Kidney (tissue), 14 donors: ENCODE results near the gene LRRC26. TPM values are rescaled to one million over a fixed set of nuclear protein-coding genes. Genes with fewer than 3 reads are reported as not detected.

Experiments used
- DNase-seq, 5 donors: peaks; one replicate each; pipeline ENCODE4 v3.0.0-alpha.2; 2013 to 2020
- FAIRE-seq: peaks from 2 replicates; lab custom pipeline; 2012; peaks lifted over from hg19 to GRCh38; lab: Jason Lieb, UNC
- H3K27ac ChIP-seq, 2 donors: one replicate each; pipeline ENCODE4 v1.7.0; 2013; ENCODE audit warnings: low read depth in 2 of 2, low read length in 2 of 2, inconsistent platforms in 1 of 2
- H3K27me3 ChIP-seq: one replicate; pipeline ENCODE4 v1.7.1; 2013; ENCODE audit warnings: low read length, inconsistent platforms; ENCODE audit not compliant: control insufficient read depth, insufficient read depth
- H3K36me3 ChIP-seq, 3 donors: one replicate each; pipeline versions ENCODE4 v1.7.0 to v1.7.1; 2013; ENCODE audit warnings: low read length in 3 of 3, control low read depth in 1 of 3, inconsistent platforms in 1 of 3; ENCODE audit not compliant: insufficient read depth in 3 of 3, control insufficient read depth in 2 of 3
- H3K4me1 ChIP-seq, 3 donors: one replicate each; pipeline versions ENCODE4 v1.7.0 to v1.7.1; 2013; ENCODE audit warnings: low read length in 3 of 3, inconsistent platforms in 1 of 3, low read depth in 1 of 3; ENCODE audit not compliant: control insufficient read depth in 2 of 3, insufficient read depth in 2 of 3
- H3K4me3 ChIP-seq, 3 donors: one replicate each; pipeline versions ENCODE4 v1.7.0 to v1.8.1; 2013; ENCODE audit warnings: low read length in 3 of 3, control low read depth in 1 of 3, inconsistent platforms in 1 of 3
- H3K9ac ChIP-seq, 3 donors: one replicate each; pipeline versions ENCODE4 v1.7.0 to v1.7.1; 2013; ENCODE audit warnings: low read length in 3 of 3, control low read depth in 1 of 3, inconsistent platforms in 1 of 3
- H3K9me3 ChIP-seq, 3 donors: one replicate each; pipeline versions ENCODE4 v1.7.0 to v1.7.1; 2013; ENCODE audit warnings: low read length in 3 of 3, control low read depth in 1 of 3, inconsistent platforms in 1 of 3; ENCODE audit not compliant: control insufficient read depth in 2 of 3, insufficient read depth in 1 of 3
- intact Hi-C: fragments of 100-400 bp; cut with DNase I; formaldehyde crosslinking; loops from one replicate; pipeline ENCODE4 v1.11.1; 2022
- polyA plus RNA-seq: library from polyadenylated mRNA; stranded (reverse); fragments of 350-450 nt; fragmentation: Illumina TruSeq; extraction: RNeasy Lipid Tissue Mini Kit (QIAGEN cat#74804); gene quantifications from one replicate; pipeline ENCODE4 v1.2.3, GENCODE V29; 2014; ENCODE audit warnings: low read depth, low replicate concordance; ENCODE audit not compliant: insufficient read depth
- total RNA-seq: library from RNA; stranded (reverse); fragmentation: NEBNext Ultra II Directional; extraction: Animal tissue kit (Norgen Biotek cat#: 25700); gene quantifications from one replicate; pipeline ENCODE4 v1.2.1, GENCODE V29; 2021
- TF ChIP-seq, protein P1 (sequence below): IDR thresholded peaks from 3 replicates; pipeline ENCODE4 v1.5.1; 2012; ENCODE audit warnings: mild to moderate bottlenecking, moderate library complexity, borderline replicate concordance; ENCODE audit not compliant: insufficient read depth; ENCODE audit errors: extremely low read depth
- donor health status: control.
- donor health status: control.
- donor health status: control.
- donor health status: control.
- donor health status: control.
- donor health status: DM: yes; HTN: yes; CAD: no.
- donor health status: Normal renal cell carcinoma (clear cell type).

Gene LRRC26
- total and polyA plus RNA-seq, 2 donors from 2014 or later: 0.25 TPM; not detected in 1

DNA sequence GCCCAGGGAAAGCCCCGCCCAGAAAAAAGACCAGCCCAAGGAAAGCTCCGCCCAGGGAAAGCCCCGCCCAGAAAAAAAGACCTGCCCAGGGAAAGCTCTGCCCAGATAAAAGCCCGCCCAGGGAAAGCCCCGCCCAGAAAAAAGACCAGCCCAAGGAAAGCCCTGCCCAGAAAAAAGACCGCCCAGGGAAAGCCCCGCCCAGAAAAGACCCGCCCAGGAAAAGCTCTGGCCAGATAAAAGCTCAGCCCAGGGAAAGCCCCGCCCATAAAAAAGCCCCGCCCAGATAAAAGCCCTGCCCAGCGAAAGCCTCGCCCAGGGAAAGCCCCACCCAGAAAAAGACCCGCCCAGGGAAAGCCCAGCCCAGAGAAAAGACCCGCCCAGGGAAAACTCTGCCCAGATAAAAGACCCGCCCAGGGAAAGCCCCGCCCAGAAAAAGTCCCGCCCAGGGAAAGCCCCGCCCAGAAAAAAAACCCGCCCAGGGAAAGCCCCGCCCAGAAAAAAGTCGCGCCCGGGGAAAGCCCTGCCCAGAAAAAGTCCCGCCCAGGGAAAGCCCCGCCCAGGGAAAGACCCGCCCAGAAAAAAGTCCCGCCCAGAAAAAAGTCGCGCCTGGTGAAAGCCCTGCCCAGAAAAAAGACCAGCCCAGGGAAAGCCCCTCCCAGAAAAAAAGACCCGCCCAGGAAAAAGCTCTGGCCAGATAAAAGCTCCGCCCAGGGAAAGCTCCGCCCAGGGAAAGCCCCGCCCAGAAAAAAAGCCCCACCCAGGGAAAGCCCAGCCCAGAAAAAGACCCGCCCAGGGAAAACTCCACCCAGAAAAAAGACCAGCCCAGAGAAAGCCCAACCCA, 19.0 kb downstream of the LRRC26 start:
- H3K4me3 ChIP-seq: no peak overlapping the region
- H3K9me3 ChIP-seq: peaks cover 0 to 6% (median 0%) of the 10 kb centered on the region in 3 donors
- FAIRE-seq (no peak), DNase-seq (no peak)
- intact Hi-C loops: no loop called here
- TF ChIP-seq, protein P1, sequence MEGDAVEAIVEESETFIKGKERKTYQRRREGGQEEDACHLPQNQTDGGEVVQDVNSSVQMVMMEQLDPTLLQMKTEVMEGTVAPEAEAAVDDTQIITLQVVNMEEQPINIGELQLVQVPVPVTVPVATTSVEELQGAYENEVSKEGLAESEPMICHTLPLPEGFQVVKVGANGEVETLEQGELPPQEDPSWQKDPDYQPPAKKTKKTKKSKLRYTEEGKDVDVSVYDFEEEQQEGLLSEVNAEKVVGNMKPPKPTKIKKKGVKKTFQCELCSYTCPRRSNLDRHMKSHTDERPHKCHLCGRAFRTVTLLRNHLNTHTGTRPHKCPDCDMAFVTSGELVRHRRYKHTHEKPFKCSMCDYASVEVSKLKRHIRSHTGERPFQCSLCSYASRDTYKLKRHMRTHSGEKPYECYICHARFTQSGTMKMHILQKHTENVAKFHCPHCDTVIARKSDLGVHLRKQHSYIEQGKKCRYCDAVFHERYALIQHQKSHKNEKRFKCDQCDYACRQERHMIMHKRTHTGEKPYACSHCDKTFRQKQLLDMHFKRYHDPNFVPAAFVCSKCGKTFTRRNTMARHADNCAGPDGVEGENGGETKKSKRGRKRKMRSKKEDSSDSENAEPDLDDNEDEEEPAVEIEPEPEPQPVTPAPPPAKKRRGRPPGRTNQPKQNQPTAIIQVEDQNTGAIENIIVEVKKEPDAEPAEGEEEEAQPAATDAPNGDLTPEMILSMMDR: no peak
- no peaks in the 10 kb centered on the region for H3K36me3 ChIP-seq
- no peak overlapping the region for H3K9ac ChIP-seq
- H3K4me1 ChIP-seq: no peaks in the 10 kb centered on the region
- peaks cover 10% of the 10 kb centered on the region for H3K27me3 ChIP-seq
- H3K27ac ChIP-seq: no peak overlapping the region

DNA sequence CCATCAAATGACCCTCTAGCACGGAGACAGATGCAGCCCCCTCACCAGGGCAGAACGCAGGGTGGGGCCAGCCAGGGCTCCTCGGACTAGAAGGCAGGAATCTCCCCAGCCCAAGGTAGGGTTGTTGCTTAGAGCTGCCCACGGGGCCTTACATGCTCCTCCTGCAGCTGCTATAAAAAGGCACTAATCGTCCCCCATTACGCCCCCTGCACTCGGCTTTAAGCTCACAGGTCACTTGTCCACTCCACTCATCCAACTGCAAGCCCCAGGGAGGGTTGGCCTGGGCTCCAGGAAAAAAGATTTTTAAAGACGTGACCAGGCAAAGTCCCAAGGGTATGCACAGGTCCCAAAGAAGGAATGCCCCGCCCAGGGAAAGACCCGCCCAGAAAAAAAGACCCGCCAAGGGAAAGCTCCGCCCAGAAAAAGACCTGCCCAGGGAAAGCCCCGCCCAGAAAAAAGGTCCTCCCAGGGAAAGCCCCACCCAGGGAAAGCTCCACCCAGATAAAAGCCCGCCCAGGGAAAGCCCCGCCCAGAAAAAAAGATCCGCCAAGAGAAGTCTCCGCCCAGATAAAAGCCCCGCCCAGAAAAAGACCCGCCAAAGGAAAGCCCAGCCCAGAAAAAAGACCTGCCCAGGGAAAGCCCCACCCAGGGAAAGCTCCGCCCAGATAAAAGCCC, 19.8 kb downstream of the LRRC26 start:
- H3K9me3 ChIP-seq: peaks cover 0 to 6% (median 0%) of the 10 kb centered on the region in 3 donors
- H3K27ac ChIP-seq: no peak overlapping the region
- intact Hi-C loops: no loop called here
- H3K4me1 ChIP-seq: no peaks in the 10 kb centered on the region
- peaks cover 10% of the 10 kb centered on the region for H3K27me3 ChIP-seq
- no peak for DNase-seq
- no peaks in the 10 kb centered on the region for H3K36me3 ChIP-seq
- no peak overlapping the region for H3K4me3 ChIP-seq
- FAIRE-seq: no peak
- H3K9ac ChIP-seq: no peak overlapping the region
- TF ChIP-seq, protein P1: no peak

DNA sequence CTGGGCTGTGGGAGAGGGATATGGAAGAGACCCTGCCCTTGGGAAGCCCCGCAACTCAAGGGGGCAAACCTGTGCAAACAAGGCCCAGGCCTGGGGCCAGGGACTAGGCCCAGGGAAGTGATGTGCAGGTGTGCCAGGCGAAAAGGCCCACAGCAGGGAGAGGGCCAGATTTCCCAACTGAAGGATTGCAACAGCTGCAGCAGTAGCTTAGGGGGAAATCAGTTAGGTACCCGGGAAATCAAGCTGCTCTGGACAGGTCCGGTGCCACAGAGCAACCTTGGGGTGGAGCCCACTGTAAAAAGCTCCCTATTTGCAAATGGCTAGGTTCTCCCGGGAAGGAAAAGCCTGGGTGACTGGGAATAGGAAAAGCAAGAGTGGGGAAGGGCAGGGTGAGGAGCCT, 20.5 kb downstream of the LRRC26 start:
- FAIRE-seq (no peak), DNase-seq (no peak)
- H3K4me3 ChIP-seq: no peak overlapping the region
- TF ChIP-seq, protein P1: no peak
- intact Hi-C loops: no loop called here
- peaks cover 10% of the 10 kb centered on the region for H3K27me3 ChIP-seq
- no peaks in the 10 kb centered on the region for H3K36me3 ChIP-seq
- no peak overlapping the region for H3K27ac ChIP-seq
- no peak overlapping the region for H3K9ac ChIP-seq
- H3K4me1 ChIP-seq: no peaks in the 10 kb centered on the region
- H3K9me3 ChIP-seq: peaks cover 0 to 6% (median 0%) of the 10 kb centered on the region in 3 donors
